IgD-negative memory B cell (primary cell): ENCODE data around the gene VASN. TPM values are rescaled to one million over a fixed set of nuclear protein-coding genes. Genes with fewer than 3 reads are reported as not detected.
A peak's percentile ranks its signal among the peaks of the same experiment; 100 is the strongest.

Experiments
- H3K27ac Mint-ChIP-seq, 3 donors: one replicate each; pipeline ENCODE4 v1.8.0; 2020 to 2022; ENCODE audit warnings: mild to moderate bottlenecking in 3 of 3, mixed read lengths in 3 of 3, moderate library complexity in 1 of 3
- H3K27me3 Mint-ChIP-seq: one replicate; pipeline ENCODE4 v1.8.0; 2021; ENCODE audit warnings: mixed read lengths
- H3K36me3 Mint-ChIP-seq: one replicate; pipeline ENCODE4 v1.8.0; 2020; ENCODE audit warnings: mild to moderate bottlenecking, mixed read lengths
- H3K4me1 Mint-ChIP-seq, 3 donors: one replicate each; pipeline ENCODE4 v1.8.0; 2020 to 2022; ENCODE audit warnings: mixed read lengths in 3 of 3, mild to moderate bottlenecking in 1 of 3
- H3K4me3 Mint-ChIP-seq, 4 donors: one replicate each; pipeline ENCODE4 v1.8.0; 2020 to 2022; ENCODE audit warnings: mild to moderate bottlenecking in 4 of 4, mixed read lengths in 4 of 4, moderate library complexity in 3 of 4
- H3K9me3 Mint-ChIP-seq, 3 donors: one replicate each; pipeline ENCODE4 v1.8.0; 2020 to 2021; ENCODE audit warnings: mixed read lengths in 3 of 3, mild to moderate bottlenecking in 1 of 3
- polyA plus RNA-seq: library from polyadenylated mRNA; unstranded; fragments of 300-500 nt; fragmentation: Illumina TruSeq; gene quantifications from one replicate; pipeline ENCODE4 v1.2.3, GENCODE V29; 2021

Gene VASN
- polyA plus RNA-seq, 1 donor from 2014 or later, result 0.45 TPM

DNA sequence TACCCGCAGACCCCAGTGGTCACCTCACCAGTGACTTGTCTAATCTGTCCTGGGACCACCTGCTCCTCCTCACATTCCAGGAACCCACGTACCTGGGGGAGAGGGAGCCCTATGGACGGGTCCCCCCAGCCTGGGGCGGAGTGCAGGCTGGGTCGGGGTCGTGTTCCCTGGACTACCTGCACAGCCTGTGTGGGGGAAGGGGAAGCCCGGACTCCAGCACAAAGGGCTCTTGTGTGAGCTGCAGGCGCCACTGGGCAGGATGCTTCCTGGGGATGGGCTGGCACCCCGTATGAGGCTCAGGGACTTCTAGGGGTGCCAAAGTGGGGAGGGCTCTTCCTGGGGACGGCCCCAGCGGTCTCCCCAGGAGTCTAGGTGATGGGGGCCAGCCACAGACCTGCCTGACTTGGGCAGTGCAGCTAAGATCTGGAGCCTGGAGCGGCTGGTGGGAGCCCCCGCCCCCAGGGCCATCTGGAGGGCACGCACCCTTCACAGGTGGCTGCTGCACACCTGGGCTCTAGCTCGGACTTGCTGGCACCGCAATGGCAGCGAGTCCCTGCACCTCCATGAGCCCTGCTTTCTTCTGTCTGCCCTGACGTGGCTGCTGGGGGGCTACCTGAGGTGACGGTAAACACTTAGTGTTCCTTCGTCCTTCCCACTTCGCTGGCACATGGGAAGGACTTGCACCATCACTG, 7.5 kb downstream of the VASN start:
- Mint-ChIP-seq H3K9me3 (no peaks in the 10 kb centered on the region), H3K27me3 (no peaks in the 10 kb centered on the region)

DNA sequence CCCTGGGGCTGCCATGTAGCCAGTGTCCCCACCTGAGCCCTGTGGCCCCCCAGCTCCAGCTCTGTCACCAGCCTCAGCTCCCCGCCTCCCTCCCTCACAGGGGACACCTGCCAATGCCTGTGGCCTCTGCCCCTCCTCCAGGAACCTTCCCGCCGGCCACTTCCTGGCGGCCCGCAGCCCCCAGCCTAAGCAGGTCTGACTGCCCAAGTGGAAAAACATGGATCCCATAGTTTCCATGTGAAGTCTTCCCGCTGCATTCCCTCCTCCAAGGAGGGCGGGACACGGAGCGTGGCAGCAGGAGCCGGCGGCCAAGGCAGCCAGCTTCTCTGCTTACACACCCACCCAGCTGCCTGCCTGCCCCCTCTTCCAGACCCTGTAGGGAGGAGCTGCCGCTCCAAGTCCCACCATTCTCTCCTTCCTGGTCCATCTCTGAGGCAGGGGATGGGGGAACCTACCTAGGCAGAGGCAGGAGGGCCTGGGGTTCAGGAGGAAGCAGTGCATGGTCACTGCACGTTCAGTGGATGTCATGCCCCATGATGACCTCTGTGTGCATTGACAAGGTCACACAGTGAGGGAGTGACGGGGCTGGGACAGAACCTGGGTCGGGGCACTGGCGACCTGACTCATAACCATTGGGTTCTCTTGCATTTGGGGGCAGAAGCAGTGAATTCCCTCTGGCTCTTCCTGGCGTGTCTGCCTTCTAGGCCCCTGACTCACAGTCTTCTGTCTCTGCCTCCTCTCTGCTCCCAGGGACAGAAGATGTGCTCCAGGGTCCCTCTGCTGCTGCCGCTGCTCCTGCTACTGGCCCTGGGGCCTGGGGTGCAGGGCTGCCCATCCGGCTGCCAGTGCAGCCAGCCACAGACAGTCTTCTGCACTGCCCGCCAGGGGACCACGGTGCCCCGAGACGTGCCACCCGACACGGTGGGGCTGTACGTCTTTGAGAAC, 8.7 kb downstream of the VASN start:
- H3K27ac Mint-ChIP-seq, result peak overlapping the region; percentile 67 to 79 (median 78)
- H3K27me3 Mint-ChIP-seq, result no peaks in the 10 kb centered on the region
- H3K9me3 Mint-ChIP-seq, result no peaks in the 10 kb centered on the region

More for the DNA sequence above, 7.5 kb downstream of the VASN start:
- H3K36me3 Mint-ChIP-seq, result peaks cover 5% of the 10 kb centered on the region
- no peak overlapping the region for H3K4me3 Mint-ChIP-seq
- H3K27ac Mint-ChIP-seq, result peak overlapping the region in 1 of 3 donors; percentile 74
- H3K4me1 Mint-ChIP-seq, result peaks cover 0 to 5% (median 0%) of the 10 kb centered on the region in 3 donors

DNA sequence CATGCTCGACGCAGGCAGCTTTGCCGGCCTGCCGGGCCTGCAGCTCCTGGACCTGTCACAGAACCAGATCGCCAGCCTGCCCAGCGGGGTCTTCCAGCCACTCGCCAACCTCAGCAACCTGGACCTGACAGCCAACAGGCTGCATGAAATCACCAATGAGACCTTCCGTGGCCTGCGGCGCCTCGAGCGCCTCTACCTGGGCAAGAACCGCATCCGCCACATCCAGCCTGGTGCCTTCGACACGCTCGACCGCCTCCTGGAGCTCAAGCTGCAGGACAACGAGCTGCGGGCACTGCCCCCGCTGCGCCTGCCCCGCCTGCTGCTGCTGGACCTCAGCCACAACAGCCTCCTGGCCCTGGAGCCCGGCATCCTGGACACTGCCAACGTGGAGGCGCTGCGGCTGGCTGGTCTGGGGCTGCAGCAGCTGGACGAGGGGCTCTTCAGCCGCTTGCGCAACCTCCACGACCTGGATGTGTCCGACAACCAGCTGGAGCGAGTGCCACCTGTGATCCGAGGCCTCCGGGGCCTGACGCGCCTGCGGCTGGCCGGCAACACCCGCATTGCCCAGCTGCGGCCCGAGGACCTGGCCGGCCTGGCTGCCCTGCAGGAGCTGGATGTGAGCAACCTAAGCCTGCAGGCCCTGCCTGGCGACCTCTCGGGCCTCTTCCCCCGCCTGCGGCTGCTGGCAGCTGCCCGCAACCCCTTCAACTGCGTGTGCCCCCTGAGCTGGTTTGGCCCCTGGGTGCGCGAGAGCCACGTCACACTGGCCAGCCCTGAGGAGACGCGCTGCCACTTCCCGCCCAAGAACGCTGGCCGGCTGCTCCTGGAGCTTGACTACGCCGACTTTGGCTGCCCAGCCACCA, 9.7 kb downstream of the VASN start:
- Mint-ChIP-seq H3K4me3 (peak overlapping the region in 1 of 4 donors; percentile 68), H3K27ac (peak overlapping the region in 1 of 3 donors; percentile 87), H3K4me1 (no peaks in the 10 kb centered on the region)

More for the DNA sequence above, 8.7 kb downstream of the VASN start:
- Mint-ChIP-seq H3K36me3 (peaks cover 5% of the 10 kb centered on the region), H3K4me1 (peaks cover 0 to 2% (median 0%) of the 10 kb centered on the region in 3 donors), H3K4me3 (peak overlapping the region in 3 of 4 donors; percentile 16 to 76 (median 37))

DNA sequence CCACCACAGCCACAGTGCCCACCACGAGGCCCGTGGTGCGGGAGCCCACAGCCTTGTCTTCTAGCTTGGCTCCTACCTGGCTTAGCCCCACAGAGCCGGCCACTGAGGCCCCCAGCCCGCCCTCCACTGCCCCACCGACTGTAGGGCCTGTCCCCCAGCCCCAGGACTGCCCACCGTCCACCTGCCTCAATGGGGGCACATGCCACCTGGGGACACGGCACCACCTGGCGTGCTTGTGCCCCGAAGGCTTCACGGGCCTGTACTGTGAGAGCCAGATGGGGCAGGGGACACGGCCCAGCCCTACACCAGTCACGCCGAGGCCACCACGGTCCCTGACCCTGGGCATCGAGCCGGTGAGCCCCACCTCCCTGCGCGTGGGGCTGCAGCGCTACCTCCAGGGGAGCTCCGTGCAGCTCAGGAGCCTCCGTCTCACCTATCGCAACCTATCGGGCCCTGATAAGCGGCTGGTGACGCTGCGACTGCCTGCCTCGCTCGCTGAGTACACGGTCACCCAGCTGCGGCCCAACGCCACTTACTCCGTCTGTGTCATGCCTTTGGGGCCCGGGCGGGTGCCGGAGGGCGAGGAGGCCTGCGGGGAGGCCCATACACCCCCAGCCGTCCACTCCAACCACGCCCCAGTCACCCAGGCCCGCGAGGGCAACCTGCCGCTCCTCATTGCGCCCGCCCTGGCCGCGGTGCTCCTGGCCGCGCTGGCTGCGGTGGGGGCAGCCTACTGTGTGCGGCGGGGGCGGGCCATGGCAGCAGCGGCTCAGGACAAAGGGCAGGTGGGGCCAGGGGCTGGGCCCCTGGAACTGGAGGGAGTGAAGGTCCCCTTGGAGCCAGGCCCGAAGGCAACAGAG, 10.5 kb downstream of the VASN start:
- Mint-ChIP-seq H3K4me3 (peak overlapping the region in 1 of 4 donors; percentile 28), H3K4me1 (no peaks in the 10 kb centered on the region)

More for the DNA sequence above, 9.7 kb downstream of the VASN start:
- Mint-ChIP-seq H3K36me3 (peaks cover 9% of the 10 kb centered on the region), H3K9me3 (no peaks in the 10 kb centered on the region), H3K27me3 (no peaks in the 10 kb centered on the region)

DNA sequence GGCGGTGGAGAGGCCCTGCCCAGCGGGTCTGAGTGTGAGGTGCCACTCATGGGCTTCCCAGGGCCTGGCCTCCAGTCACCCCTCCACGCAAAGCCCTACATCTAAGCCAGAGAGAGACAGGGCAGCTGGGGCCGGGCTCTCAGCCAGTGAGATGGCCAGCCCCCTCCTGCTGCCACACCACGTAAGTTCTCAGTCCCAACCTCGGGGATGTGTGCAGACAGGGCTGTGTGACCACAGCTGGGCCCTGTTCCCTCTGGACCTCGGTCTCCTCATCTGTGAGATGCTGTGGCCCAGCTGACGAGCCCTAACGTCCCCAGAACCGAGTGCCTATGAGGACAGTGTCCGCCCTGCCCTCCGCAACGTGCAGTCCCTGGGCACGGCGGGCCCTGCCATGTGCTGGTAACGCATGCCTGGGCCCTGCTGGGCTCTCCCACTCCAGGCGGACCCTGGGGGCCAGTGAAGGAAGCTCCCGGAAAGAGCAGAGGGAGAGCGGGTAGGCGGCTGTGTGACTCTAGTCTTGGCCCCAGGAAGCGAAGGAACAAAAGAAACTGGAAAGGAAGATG, 11.2 kb downstream of the VASN start:
- Mint-ChIP-seq H3K27ac (peak overlapping the region in 2 of 3 donors; percentile 84 to 87), H3K4me3 (peak overlapping the region in 3 of 4 donors; percentile 17 to 52 (median 28)), H3K36me3 (peaks cover 7% of the 10 kb centered on the region), H3K27me3 (no peaks in the 10 kb centered on the region), H3K9me3 (no peaks in the 10 kb centered on the region), H3K4me1 (no peaks in the 10 kb centered on the region)

More for the DNA sequence above, 10.5 kb downstream of the VASN start:
- no peaks in the 10 kb centered on the region for H3K9me3 Mint-ChIP-seq
- H3K27ac Mint-ChIP-seq, result peak overlapping the region in 2 of 3 donors; percentile 87
- H3K27me3 Mint-ChIP-seq, result no peaks in the 10 kb centered on the region
- peaks cover 9% of the 10 kb centered on the region for H3K36me3 Mint-ChIP-seq

DNA sequence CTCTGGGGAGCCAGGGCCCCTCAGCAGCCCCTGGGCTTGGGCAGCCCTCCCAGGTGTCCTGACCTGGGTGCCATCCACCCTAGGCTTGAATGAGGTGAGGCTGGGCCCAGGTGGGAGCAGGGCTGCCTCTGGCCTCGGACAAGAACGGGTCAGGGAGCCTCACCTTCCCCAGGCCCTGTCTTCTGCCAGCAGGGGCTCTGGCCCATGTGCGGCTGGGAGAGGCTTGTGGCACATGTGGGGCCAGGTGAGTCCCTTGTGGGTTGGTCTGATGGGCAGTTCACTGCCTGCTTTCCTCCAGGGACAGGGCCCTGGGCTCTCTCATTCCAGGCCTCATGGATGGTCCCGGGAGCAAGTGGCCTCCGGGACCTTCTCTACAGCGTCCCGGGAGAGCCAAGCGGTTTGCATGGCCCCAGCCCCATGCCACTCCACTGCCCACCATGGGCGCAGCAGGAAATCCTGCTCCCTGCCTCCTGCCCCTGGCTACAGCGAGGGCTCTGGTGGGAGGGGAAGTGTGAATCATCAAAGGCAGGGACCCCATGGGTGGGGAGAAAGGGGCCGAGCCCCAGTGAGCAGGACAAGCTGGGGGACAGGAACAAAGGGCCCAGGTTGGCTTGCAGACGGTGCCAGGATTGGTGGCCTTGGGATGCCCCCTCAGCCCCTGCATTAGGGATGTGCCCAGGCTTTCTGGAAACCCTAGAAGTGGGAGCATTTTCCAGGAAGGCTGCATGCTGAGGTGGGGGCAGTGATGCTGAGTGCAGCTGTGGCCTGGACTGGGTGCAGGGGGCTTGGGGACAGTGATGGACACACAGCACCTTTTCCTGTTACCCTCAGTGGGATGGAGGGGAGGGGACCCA, 12.2 kb downstream of the VASN start:
- H3K9me3 Mint-ChIP-seq, result no peaks in the 10 kb centered on the region

DNA sequence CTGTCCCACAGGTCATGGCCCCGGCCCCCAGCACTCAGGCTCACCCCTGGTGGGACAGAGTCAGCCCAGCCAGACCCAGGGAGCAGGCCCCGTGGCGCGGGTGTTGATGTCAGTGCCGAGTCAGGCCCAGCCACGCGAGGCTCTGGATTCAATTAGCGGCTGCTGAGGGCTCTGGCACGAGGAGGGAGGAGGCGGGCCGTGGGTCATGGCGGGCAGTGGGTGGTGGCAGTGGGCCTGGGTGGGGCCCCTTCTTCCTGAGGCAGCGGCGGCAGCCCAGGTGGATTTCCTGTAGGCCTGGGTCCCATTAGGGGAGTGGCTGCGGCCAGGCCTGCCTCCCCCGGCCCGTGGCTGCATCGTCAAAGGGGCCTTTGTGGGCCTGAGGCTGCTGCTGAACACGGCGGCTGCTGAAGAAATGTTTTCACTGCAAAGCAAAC, 12.9 kb downstream of the VASN start:
- Mint-ChIP-seq H3K27me3 (no peaks in the 10 kb centered on the region), H3K36me3 (peaks cover 5% of the 10 kb centered on the region), H3K4me3 (no peak overlapping the region), H3K4me1 (no peaks in the 10 kb centered on the region), H3K9me3 (no peaks in the 10 kb centered on the region), H3K27ac (peak overlapping the region in 1 of 3 donors; percentile 31)

More for the DNA sequence above, 12.2 kb downstream of the VASN start:
- H3K4me1 Mint-ChIP-seq, result no peaks in the 10 kb centered on the region
- H3K27me3 Mint-ChIP-seq, result no peaks in the 10 kb centered on the region
- peaks cover 5% of the 10 kb centered on the region for H3K36me3 Mint-ChIP-seq
- H3K4me3 Mint-ChIP-seq, result peak overlapping the region in 1 of 4 donors; percentile 52
- H3K27ac Mint-ChIP-seq, result peak overlapping the region in 1 of 3 donors; percentile 87

DNA sequence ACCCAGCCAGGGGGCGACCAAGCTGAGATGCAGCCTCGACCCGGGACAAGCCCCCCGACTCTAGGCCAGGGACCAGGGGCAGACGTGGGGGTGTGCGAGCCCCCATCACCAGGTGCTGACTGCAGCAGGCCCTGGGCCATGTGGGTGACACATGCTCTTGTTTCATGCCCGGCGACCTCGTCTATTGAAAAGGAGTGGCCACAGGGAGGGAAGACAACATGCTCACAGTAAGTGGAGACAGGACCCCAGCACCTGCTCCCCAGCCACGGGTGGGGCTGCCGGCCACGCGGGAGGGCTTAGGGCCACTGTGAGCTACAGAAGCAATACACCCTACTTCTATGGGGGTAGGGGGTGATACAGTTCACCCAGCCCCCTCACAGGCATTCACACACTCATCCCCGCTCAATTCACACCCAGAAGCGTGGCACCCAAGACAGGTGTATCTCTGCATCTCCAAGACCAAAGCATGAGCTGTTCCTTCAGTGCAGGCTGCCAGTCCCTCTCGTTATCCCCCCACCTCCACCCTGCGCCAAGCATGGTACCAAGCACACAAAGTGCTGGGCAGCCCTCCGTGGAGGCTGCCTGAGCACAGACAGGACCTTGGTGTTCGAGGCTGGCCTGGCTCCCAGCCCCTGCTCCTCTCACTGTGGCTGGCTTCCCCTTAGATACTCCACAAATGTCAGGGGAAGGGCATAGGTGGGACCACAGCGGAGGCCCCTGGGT, 13.6 kb downstream of the VASN start:
- peak overlapping the region in 1 of 4 donors; percentile 29 for H3K4me3 Mint-ChIP-seq
- no peaks in the 10 kb centered on the region for H3K9me3 Mint-ChIP-seq
- H3K27me3 Mint-ChIP-seq, result no peaks in the 10 kb centered on the region
- no peaks in the 10 kb centered on the region for H3K4me1 Mint-ChIP-seq
- H3K36me3 Mint-ChIP-seq, result peaks cover 5% of the 10 kb centered on the region
- peak overlapping the region in 1 of 3 donors; percentile 89 for H3K27ac Mint-ChIP-seq

DNA sequence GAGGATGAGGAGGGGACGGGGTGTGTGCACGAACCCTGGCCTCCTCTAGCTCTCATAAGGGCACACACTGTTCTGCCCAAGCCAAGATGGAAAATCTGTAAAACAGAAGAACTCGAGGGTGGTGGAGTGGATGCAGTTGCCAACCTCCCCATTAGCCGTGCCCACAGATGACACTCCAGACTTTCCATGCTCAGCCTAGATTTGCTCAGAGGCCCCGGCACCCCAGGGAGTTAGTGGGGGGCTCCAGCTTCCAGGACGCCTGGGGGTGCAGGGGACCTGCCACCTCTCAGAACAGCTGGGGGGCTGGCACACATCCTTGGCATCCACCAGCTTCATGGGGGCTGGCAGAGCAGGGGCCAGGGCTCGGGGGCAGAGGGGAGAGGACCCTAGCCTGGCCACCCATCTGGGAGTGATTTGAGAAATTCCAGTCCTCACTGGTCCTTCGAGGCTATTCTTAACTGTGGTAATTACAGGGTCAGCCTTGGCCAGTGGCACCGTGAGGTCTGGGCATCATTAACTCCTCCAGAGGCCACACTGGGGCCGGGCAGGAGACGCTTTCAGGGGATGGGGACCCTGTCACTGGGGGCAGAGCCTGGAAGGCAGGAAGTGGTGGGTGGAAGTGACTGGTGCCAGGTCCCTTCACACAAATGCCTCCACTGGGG, 14.3 kb downstream of the VASN start:
- Mint-ChIP-seq H3K36me3 (peaks cover 5% of the 10 kb centered on the region), H3K27me3 (no peaks in the 10 kb centered on the region), H3K9me3 (no peaks in the 10 kb centered on the region), H3K4me3 (peak overlapping the region in 1 of 4 donors; percentile 29), H3K4me1 (no peaks in the 10 kb centered on the region), H3K27ac (peak overlapping the region in 1 of 3 donors; percentile 89)

DNA sequence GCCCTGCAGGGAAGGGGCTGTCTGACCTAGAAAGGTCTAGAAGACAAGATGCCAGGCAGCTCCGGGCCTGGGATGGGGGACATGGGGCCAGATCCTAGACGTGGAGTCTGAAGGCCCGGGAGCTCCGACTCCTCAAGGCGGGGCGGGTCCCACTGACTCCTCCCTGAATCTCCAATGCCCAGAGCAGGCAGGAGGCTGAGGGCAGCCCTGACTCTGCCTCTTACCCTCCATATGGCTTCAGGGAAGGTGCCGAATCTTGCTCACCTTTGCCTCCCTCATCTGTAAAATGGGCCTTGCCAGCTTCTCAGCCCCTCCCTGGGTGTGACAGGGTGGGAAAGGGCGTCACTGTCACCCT, 14.8 kb downstream of the VASN start:
- Mint-ChIP-seq H3K4me1 (no peaks in the 10 kb centered on the region), H3K27ac (peak overlapping the region in 1 of 3 donors; percentile 89), H3K27me3 (no peaks in the 10 kb centered on the region), H3K9me3 (no peaks in the 10 kb centered on the region), H3K4me3 (no peak overlapping the region), H3K36me3 (peaks cover 5% of the 10 kb centered on the region)

DNA sequence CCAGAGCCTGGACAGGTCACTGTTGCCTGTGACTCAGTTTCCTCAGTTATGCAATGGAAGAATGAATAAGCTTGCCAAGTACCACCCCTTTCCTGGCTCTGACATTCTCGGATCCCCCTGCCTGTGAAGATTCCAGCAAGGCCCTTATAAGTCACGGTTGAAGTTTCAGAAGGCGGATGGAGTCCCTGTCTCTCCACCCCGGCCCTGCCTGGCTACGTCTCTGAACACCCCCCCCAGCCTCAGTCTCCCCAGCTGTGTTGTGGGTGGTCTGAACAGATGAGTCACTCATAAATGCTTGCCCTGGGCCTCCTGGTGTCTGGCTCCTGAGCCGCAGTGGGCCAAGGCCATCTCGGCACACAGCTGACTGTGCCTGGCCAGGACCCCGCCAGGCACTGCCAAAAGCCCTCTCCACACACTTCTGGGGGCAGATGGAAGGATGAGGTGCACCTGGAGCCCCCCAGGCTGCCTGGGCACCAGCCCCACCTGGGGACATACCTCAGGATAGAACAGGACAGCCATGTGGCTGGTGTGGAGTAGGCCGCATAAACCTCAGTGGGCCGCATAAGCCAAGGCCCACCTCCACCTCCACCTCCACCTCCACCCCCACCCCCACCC, 15.4 kb downstream of the VASN start:
- no peaks in the 10 kb centered on the region for H3K9me3 Mint-ChIP-seq
- H3K27ac Mint-ChIP-seq, result peak overlapping the region in 1 of 3 donors; percentile 89
- H3K4me1 Mint-ChIP-seq, result no peaks in the 10 kb centered on the region
- H3K4me3 Mint-ChIP-seq, result no peak overlapping the region
- peaks cover 5% of the 10 kb centered on the region for H3K36me3 Mint-ChIP-seq
- H3K27me3 Mint-ChIP-seq, result no peaks in the 10 kb centered on the region
